GM19239 (cell line): Measurements from ENCODE around the gene IGHMBP2.

ENCODE experiments used
- DNase-seq: peaks from one replicate; pipeline ENCODE4 v3.0.0; 2011; ENCODE audit warnings: low spot score; ENCODE audit not compliant: insufficient read length
- FAIRE-seq: peaks from 2 replicates; lab custom pipeline; 2011; peaks lifted over from hg19 to GRCh38; lab: Jason Lieb, UNC

The IGHMBP2 gene

DNA sequence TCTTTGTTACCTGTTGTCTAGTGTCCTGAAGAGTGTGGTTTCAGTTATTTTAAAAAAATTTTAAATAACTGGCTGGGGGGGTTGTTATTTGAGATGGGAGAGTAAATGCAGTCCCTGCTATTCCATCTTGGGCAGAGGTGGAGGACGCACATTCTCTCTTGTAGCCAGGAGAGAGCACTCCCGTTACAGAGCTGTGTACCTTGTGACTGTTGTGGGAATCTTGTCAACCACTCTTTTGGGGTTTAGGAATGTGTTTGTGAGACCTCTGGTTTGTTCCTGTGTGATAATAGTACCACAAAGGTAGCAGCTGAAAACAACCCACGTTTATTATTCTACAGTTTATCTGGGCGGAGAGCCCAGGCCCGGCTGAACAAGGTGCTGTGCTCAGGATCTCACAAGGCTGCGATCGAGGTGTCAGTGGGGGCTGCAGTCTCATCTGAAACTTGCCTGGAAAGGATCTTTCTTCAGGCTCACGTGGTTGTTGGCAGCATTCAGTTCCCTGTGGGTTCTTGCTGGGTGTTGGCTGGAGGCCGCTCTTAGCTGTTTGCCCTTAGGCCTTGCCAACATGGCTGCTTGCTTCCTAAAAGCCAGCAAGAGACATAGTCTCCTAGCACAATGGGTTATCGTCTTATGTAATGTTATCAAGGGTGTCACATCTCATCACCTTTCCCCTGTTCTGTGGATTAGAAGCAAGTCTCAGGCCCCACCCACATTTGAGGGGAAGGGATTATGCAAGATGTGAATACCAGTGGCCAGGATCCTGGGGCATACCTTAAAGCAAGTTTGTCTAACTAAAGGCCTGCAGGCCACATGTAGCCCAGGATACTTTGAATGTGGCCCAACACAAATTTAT lies 20.6 kb downstream of the IGHMBP2 start:
- FAIRE-seq: no peak
- DNase-seq: no peak

DNA sequence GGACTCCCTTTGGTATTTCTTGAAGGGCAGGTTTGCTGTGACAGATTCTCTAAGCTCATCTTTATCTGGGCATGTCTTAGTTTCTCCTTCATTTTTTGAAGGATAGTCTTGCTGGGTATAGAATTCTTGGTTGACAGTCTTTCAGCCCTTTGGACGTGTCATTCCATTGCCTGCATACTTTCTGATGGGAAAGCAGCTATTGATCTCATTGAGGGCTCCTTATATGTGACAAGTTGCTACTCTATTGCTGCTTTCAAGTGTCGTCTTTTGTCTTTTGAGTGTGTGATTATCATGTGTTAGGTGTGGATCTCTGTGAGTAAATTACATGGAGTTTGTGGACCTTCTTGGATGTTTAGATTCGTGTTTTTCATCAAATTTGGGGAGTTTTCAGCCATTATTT lies 21.9 kb downstream of the IGHMBP2 start:
- DNase-seq (no peak), FAIRE-seq (no peak)

DNA sequence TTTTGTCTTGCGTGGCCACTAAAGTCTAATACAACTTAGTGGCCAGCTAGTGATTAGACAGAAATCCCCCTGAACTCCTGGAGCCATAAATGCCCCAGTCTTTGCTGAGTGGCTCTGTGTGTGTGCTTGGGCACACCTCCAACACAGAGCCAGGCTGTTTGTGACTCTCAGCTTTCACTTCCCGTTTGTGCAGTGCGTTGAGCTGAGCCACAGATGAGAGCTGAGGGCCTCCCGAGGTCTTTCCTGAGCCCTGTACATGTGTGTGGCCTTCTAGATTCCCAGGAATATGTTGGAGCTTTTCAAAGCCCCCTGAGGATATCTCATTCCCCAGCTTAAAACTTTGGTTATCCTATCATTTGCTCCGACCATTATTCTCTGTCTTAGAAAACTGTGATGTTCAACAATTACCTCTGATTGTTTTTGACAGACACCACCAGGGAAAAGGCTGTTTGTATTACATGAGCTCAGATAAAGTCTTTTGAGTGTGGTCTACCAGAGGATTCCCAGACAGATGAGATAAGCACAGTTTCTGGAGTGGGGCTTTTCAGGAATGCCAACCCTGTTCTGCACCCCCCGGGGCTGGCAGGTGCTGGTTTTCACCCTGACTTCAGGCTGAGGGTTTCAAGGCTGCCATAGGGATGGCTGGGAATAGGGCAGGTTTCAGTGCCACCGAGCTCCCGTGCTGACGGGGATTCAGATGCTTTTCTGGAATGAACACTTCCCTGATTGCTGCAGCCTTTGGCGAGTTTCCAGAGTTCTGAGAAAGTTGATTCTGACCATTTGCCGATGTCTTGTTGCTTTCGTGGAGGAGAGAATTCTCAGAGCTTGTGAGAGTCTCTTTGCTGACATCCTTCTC lies 23.8 kb downstream of the IGHMBP2 start:
- FAIRE-seq (peak; percentile 69), DNase-seq (no peak)

DNA sequence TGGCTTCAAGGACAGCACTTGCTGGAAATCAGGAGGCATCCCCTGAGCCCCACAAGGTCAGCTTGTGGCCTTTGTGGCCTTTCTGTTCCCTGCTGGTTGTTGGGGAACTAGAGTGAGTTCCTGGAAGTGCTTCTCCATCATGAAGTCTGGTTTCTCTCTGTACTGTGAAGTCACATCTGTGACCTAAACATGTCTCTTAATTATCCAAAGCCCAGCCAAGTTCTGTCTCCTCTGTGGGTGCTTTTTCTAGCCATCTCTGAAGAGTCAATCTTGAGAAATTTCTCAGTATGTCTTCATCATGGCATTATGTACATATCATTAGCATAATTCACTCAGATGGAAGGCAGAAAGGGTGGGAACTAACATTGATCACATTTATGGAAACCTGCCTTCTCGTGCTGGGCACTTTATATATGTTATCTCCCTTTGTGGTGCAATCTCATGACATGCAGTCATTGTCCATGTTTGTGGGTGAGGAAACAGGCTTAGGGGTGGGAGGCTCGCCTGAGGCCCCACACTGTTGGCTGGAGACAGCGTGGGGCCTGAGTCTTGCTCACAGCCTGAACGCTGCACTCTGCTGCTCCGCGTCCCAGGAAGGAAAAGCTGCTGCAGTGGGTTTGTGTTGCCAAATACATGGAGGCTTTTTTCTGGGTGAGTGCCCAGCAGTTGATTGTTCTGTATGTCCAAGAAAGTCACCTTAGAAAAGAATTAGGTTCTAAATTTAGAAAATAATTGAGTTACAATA lies 24.6 kb downstream of the IGHMBP2 start:
- DNase-seq (no peak), FAIRE-seq (no peak)

DNA sequence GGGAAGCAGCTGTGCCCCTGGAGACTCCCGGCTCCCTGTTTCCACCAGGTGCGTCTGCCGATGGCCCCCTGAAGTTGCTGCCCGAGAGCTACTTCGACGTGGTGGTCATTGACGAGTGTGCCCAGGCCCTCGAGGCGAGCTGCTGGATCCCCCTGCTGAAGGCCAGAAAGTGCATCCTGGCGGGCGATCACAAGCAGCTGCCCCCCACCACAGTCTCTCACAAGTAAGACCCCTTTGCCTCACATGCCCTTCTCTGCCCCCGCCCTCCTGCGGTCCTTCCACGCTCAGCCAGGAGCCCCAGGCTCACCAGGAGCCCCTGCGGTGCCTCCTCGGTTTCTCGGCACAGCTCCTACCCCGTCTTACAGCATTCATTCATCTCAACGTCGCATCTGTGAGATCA lies 25.4 kb downstream of the IGHMBP2 start:
- FAIRE-seq: no peak
- no peak for DNase-seq

DNA sequence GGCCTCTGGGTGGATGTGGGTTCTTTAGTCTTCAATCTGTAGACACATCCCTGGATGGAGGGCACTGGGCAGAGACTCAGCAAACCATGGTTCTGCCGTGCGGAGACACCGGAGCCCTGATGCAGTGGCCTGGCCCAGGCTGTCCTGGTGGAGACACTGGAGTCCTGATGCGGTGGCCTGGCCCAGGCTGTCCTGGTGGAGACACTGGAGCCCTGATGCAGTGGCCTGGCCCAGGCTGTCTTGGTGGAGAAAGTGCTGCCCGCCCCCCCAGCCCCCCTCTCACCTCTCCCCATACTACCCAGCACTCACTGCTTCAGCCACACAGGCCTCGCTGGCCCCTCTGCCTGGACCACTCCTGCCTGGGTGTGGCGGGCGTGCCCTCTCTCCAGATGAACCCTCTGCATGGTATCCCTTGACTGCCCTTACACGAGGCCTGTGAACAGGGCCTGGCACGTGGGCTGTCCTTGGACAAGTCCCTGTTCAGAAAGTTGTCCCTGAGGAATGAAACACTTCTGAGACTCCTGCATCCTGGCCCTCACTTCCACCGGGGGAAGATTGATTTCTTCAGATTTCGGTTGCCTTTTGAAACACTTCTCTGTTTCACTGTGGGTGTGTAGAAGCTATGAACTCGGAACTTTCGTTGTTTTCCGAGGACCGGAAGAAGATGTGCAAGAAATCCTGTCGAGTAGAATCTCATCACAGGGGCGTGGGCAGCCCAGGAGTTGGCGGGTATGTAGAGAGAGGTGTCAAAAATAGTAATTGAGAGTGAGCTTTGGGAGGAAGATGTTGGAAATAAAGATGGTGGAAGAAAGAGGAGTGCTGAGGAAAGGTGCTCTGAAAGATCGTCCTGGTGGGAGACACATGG lies 26.2 kb downstream of the IGHMBP2 start:
- FAIRE-seq (no peak), DNase-seq (no peak)

DNA sequence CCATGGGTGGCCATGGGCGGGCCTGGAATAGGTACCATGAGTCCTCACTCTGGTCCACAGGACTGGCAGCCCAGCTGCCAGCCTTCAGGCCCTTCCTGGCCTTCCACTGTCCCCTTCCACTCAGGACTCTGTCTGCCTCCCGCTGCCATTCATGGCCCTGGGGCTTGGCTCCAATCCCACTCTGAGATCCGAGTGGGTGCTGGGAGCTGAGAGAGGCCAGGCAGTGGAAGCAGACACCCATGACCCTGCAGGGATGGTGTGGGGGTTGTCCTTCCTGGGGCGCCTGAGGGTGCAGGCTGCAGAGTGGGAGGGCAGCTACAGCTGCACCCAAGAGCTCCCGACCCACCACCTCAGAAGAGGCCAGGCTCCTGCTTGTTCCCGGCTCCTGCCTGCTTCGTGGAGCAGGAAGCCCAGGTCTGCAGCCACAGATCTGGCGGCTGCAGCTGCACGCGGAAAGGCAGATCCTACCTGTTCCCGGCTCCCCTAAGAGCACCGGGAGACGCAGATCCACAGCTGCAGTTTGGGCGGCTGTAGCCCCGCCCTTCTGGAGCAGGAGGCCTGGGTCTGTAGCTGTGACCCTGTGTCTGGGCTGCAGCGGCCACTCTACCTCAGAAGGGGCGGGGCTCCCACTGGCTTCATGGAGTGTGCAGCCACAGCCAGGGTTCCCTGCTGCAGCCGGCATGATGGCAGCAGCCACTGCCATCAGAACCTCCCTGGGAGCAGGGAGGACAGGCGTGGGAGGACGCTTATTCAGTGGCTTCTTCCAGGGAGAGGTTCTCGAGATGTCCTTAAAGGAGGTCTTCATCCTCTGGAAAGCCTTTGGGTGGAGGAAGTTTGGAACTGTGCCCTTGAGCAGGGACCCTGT lies 27.5 kb downstream of the IGHMBP2 start:
- no peak for FAIRE-seq

DNA sequence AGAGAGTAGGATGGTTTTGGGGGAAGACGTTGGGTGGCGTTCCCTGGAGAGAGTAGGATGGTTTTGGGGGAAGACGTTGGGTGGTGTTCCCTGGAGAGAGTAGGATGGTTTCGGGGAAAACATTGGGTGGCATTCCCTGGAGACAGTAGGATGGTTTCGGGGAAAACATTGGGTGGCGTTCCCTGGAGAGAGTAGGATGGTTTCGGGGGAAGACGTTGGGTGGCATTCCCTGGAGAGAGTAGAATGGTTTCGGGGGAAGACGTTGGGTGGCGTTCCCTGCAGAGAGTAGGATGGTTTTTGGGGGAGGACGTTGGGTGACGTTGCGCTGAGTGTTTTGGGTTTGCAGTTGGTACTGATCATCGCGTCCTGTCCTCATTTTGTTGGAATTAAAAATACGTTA lies 28.2 kb downstream of the IGHMBP2 start:
- FAIRE-seq (no peak), DNase-seq (no peak)

More for the DNA sequence above, 27.5 kb downstream of the IGHMBP2 start:
- no peak for DNase-seq

DNA sequence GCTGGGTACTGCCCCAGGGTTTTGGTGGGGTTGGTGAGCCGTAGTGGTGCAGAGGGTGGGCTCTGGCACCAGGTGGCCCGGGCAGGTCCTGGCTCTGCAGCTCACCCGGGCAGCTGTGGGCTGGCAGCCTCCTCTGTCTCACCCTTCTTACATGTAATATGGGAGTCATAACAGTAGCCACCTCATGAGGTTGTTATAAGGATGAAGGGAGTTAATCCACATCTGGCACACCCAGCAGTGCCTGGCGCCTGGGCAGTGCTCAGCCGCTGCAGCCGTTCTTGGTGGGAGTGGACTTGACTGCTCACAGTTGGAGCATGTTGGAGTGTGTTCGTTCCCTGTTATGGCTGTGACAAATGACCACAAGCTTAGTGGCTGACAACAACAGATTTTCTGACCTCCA lies 28.7 kb downstream of the IGHMBP2 start:
- no peak for FAIRE-seq
- DNase-seq: no peak

DNA sequence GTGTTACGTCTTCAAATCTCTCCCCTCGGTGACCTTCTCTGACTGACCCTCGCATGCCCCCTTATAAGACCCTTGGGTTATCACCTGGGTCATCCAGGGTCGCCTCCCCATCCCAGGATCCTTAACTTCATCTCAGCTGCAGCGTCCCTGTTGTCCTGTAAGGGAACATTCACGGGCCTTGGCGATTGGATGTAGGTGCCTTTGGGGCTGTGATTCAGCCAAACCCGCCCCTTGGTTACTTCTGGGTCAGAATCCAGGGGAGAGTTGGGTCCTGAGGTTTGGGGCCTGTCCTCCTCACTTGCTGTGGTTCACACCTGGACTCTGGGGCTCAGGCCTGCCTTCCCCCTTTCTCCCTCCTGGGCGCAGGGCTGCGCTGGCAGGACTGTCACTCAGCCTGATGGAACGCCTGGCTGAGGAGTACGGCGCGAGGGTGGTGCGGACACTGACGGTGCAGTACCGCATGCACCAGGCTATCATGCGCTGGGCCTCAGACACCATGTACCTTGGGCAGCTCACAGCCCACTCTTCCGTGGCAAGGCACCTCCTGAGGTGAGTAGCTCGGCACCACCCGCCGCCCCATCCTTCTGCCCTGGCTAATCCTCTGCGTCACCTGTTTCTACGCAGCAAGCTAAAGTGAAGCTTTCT lies 29.4 kb downstream of the IGHMBP2 start:
- no peak for DNase-seq

DNA sequence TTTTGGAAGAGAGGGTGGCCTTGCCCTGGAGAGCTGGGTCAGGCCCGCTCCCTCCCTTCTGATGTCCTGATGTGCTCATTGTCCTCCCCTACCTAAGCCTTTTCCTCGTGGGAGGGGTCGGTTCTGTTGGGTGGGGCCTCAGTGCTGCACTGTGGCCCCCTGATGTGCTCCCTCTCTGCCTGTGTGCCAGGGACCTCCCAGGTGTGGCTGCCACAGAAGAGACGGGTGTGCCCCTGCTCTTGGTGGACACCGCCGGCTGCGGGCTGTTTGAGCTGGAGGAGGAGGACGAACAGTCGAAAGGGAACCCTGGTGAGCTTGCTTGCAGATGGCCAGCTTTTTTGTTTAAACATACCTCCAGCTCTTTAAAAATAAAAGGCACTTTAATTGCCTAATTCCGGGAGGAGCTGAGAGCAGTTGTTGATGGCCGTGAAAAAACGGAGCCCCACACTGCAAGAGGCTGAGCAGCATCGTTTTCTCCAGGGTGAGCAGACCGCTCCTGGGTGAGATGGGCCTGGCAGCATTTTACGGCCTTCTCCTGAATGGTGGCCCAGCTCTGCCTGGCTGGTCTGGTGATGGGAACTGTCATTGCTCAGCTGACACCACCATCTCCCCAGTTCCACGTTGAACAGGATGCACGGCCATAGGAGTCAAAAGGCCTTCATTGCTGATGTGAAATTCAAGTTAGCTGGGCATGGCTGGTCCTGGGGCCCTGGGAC lies 30.1 kb downstream of the IGHMBP2 start:
- DNase-seq: no peak
- FAIRE-seq: no peak

More for the DNA sequence above, 29.4 kb downstream of the IGHMBP2 start:
- FAIRE-seq: no peak

DNA sequence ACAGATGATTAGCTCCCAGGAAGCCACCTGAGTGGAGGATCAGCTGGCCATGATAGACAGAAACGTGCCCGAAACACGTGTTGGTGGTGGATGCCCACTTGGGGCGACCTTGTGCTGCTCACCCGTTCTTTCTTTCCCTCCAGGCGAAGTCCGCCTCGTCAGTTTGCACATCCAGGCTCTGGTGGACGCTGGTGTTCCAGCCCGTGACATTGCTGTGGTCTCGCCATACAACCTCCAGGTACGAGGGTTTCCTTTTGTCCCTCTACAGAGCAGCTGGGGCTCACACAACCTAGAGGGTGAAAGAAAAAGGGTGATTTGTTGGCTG lies 30.6 kb downstream of the IGHMBP2 start:
- FAIRE-seq (no peak), DNase-seq (no peak)

DNA sequence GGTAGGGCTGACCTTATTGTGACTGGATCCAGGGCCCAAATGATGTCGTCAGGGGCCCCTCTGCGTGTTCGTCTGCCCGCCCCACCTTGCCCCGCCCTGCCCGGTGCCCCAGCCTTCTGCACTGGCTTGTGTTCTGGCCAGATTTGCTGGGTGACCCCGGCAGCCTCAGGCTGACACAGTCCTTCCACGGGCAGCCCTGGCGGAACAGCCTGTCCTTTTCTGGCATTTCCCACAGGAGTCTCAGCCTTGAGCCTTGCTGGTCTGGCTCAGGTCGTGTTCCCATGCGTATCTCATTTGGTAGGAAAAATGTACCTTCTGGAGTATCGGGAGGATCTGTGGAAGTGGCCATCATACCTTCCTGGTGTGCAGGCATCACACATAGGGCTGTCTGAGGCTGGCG lies 31.0 kb downstream of the IGHMBP2 start:
- DNase-seq (no peak), FAIRE-seq (no peak)

DNA sequence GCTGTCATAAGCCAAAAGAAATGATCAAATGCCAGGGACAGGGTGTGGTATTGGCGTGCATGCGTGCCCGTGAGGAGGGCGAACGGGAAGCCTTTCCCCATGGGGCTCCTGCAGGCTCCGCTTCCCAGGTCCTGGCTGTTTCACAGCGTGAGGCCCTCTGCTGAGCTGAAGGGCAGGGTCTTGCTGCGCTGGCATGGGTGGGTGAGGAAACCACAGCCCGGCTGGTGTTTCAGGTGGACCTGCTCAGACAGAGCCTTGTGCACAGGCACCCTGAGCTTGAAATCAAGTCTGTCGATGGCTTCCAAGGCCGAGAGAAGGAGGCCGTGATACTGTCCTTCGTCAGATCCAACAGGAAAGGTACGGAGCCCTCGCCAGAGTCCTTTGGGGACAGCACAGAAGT lies 31.4 kb downstream of the IGHMBP2 start:
- FAIRE-seq (no peak), DNase-seq (no peak)

DNA sequence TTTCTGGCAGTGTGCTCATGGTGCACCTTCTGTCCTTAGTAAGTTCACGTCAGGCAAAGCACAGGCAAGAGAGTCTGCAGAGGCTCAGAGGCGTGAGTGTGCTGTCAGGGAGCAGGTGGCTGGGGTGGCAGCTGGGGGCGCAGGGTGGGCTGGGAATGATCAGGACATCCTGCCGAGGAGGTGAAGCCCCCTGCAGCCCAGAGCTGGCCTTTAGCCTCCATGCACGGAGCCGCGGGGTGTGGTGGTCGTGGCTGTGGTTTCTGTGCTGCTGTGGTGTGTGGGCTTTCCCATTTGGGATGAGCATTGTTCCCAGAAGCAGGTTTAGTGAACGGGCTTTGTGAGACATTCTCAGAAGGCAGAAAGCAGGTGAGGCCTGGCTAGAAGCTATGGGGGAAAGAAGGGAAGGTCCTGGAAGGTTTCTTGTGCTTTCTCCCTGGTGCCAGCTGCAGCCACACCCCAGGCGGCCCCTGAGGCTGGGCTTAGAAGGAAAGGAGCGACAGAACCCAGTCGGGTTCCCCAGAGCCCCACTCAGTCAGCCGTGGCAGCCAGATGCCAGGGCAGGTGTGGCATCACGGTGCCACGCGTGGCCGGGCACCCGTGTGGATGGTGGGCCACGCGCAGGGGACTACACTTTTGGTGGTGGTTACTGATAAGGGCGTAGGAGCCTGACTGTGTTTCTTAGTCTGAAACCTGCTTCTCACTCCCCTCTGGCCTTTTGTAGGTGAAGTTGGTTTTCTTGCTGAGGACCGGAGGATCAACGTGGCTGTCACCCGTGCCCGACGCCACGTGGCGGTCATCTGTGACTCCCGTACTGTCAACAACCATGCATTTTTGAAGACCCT lies 32.0 kb downstream of the IGHMBP2 start:
- DNase-seq (no peak), FAIRE-seq (no peak)

DNA sequence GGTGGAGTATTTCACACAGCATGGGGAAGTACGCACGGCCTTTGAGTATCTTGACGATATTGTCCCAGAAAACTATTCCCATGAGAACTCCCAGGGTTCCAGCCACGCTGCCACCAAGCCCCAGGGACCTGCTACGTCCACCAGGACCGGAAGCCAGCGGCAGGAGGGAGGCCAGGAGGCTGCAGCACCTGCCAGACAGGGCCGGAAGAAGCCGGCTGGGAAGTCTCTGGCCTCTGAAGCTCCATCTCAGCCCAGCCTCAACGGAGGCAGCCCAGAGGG lies 32.6 kb downstream of the IGHMBP2 start:
- FAIRE-seq (no peak), DNase-seq (no peak)
